PC-3 (cell line): ENCODE results near the gene KRTAP10-9. TPM values are rescaled to one million over a fixed set of nuclear protein-coding genes. Genes with fewer than 3 reads are reported as not detected.
"Not testable (repeated sequence)": the region's sequence is repeated elsewhere in the genome, so short reads cannot be mapped to it uniquely, and the experiment has no call there.

Source experiments
- ATAC-seq: fragments of 200-7000 bp; cut with Tn5 transposase; 2 replicates; pipeline ENCODE4 v1.9.1; 2020; ENCODE audit warnings: mild to moderate bottlenecking, moderate library complexity
- BruUV-seq: library from RNA; stranded (reverse); fragments of 400-500 nt; replicated peaks from 2 replicates; lab custom pipeline; 2021; lab: Mats Ljungman, UMichigan
- CTCF ChIA-PET: fragments of 300-600 bp; sonication (Branson Sonifier 250); formaldehyde crosslinking; loops from one replicate; lab custom pipeline; 2022; ENCODE audit warnings: antibody characterized with exemption; lab: Charles Lee
- POLR2A ChIA-PET: fragments of 300-600 bp; sonication (Branson Sonifier 250); formaldehyde crosslinking; loops from one replicate; lab custom pipeline; 2022; ENCODE audit warnings: antibody characterized with exemption; ENCODE audit not compliant: unreplicated experiment; lab: Charles Lee
- DNase-seq: peaks from one replicate; pipeline ENCODE4 v3.0.0-alpha.2; 2015
- H2AFZ ChIP-seq: fragments of 300-600 bp; sonication (generic); 2 replicates; pipeline ENCODE4 v1.6.0; 2016; ENCODE audit warnings: antibody characterized with exemption, low read length
- H3F3A ChIP-seq: fragments of 300-600 bp; sonication (generic); one replicate; pipeline ENCODE4 v1.6.0; 2017; ENCODE audit warnings: antibody characterized with exemption, low read length, control low read depth, mild to moderate bottlenecking; ENCODE audit not compliant: unreplicated experiment
- H3K27ac ChIP-seq: fragments of 300-600 bp; sonication (generic); 2 replicates; pipeline ENCODE4 v1.5.1; 2016; ENCODE audit warnings: mild to moderate bottlenecking, low read length
- H3K27me3 ChIP-seq: fragments of 300-600 bp; sonication (generic); 2 replicates; pipeline ENCODE4 v1.6.1; 2016; ENCODE audit warnings: low read length, mixed read lengths
- H3K36me3 ChIP-seq: fragments of 300-600 bp; sonication (generic); 2 replicates; pipeline ENCODE4 v1.6.1; 2016; ENCODE audit warnings: low read depth, mixed run types, low read length, mixed read lengths
- H3K4me1 ChIP-seq: fragments of 300-600 bp; sonication (generic); 2 replicates; pipeline ENCODE4 v1.5.1; 2016; ENCODE audit warnings: low read length; ENCODE audit not compliant: insufficient read depth
- H3K4me2 ChIP-seq: fragments of 300-600 bp; sonication (generic); 2 replicates; pipeline ENCODE4 v1.6.0; 2016; ENCODE audit warnings: low read length
- H3K4me3 ChIP-seq: fragments of 300-600 bp; sonication (generic); 2 replicates; pipeline ENCODE4 v1.5.1; 2016; ENCODE audit warnings: mild to moderate bottlenecking, low read length, mixed read lengths
- H3K79me2 ChIP-seq: fragments of 300-600 bp; sonication (generic); 2 replicates; pipeline ENCODE4 v1.6.1; 2017; ENCODE audit warnings: low read length, mixed read lengths
- H3K9ac ChIP-seq: fragments of 300-600 bp; sonication (generic); 2 replicates; pipeline ENCODE4 v1.6.0; 2016; ENCODE audit warnings: mild to moderate bottlenecking, low read length
- H3K9me2 ChIP-seq: fragments of 300-600 bp; sonication (generic); replicated peaks from 2 replicates; pipeline ENCODE4 v1.6.1; 2016; ENCODE audit warnings: mixed run types, low read length, mixed read lengths
- H3K9me3 ChIP-seq: fragments of 300-600 bp; sonication (generic); 2 replicates; pipeline ENCODE4 v1.6.1; 2016; ENCODE audit warnings: low read length, mixed read lengths
- H4K20me1 ChIP-seq: fragments of 300-600 bp; sonication (generic); 2 replicates; pipeline ENCODE4 v1.6.1; 2016; ENCODE audit warnings: low read length, mixed read lengths
- EZH2 ChIP-seq: fragments of 300-600 bp; sonication (generic); IDR thresholded peaks from one replicate; pipeline ENCODE4 v1.6.1; 2017; ENCODE audit warnings: antibody characterized with exemption, mild to moderate bottlenecking, low read length; ENCODE audit not compliant: unreplicated experiment
- EZH2phosphoT487 ChIP-seq: fragments of 300-600 bp; sonication (generic); IDR thresholded peaks from 2 replicates; pipeline ENCODE4 v1.6.1; 2018; ENCODE audit warnings: mild to moderate bottlenecking, antibody characterized with exemption, low read length, borderline replicate concordance
- intact Hi-C: fragments of 100-400 bp; cut with micrococcal nuclease; formaldehyde crosslinking; loops from 2 replicates; pipeline ENCODE4 v1.9.0; 2023
- total RNA-seq: library from RNA; depleted of rRNA; stranded (reverse); fragments of >200 nt; gene quantifications from 2 replicates; pipeline ENCODE4 v1.2.3, GENCODE V29; 2014
- TF ChIP-seq, protein P1 (sequence below): fragments of 300-600 bp; sonication (generic); conservative IDR thresholded peaks from 2 replicates; pipeline ENCODE4 v1.5.1; 2017; ENCODE audit warnings: antibody characterized with exemption, low read depth, mild to moderate bottlenecking, low read length

KRTAP10-9 gene
- total RNA-seq, 1 experiment from 2014 or later: not detected

- CTCF ChIA-PET: no interaction called here
- POLR2A ChIA-PET: no interaction called here
- no peak overlapping the region for H2AFZ ChIP-seq
- no peak for DNase-seq
- H3K36me3 ChIP-seq: no peaks in the 10 kb centered on the region
- no peak for TF ChIP-seq EZH2phosphoT487
- TF ChIP-seq, protein P1, sequence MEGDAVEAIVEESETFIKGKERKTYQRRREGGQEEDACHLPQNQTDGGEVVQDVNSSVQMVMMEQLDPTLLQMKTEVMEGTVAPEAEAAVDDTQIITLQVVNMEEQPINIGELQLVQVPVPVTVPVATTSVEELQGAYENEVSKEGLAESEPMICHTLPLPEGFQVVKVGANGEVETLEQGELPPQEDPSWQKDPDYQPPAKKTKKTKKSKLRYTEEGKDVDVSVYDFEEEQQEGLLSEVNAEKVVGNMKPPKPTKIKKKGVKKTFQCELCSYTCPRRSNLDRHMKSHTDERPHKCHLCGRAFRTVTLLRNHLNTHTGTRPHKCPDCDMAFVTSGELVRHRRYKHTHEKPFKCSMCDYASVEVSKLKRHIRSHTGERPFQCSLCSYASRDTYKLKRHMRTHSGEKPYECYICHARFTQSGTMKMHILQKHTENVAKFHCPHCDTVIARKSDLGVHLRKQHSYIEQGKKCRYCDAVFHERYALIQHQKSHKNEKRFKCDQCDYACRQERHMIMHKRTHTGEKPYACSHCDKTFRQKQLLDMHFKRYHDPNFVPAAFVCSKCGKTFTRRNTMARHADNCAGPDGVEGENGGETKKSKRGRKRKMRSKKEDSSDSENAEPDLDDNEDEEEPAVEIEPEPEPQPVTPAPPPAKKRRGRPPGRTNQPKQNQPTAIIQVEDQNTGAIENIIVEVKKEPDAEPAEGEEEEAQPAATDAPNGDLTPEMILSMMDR: no peak
- no peak for TF ChIP-seq EZH2
- H3K79me2 ChIP-seq: no peaks in the 10 kb centered on the region
- H3K9me2 ChIP-seq: no peaks in the 10 kb centered on the region
- H3F3A ChIP-seq: no peaks in the 10 kb centered on the region
- no peaks in the 10 kb centered on the region for H3K4me1 ChIP-seq
- H3K9ac ChIP-seq: no peak overlapping the region
- no TSS peak for BruUV-seq
- 0 out of 2 replicates have a peak, but pooled peaks cover 3% of the 10 kb centered on the region for H3K9me3 ChIP-seq
- no peak overlapping the region for H3K4me2 ChIP-seq
- intact Hi-C loops: no loop called here
- no peak overlapping the region for H3K27ac ChIP-seq
- H4K20me1 ChIP-seq: no peaks in the 10 kb centered on the region
- H3K4me3 ChIP-seq: no peak overlapping the region
- ATAC-seq: no peak
- no peaks in the 10 kb centered on the region for H3K27me3 ChIP-seq
Measured at GRCh38 chr21:44609193-44609592, 17.7 kb upstream of the KRTAP10-9 start.

- ATAC-seq, BruUV-seq, H2AFZ ChIP-seq, H3K9ac ChIP-seq, H3K4me2 ChIP-seq, H3K4me1 ChIP-seq, POLR2A ChIA-PET, DNase-seq, H4K20me1 ChIP-seq, H3F3A ChIP-seq, H3K27me3 ChIP-seq, H3K79me2 ChIP-seq, H3K9me3 ChIP-seq, H3K36me3 ChIP-seq, intact Hi-C loops, CTCF ChIA-PET, H3K4me3 ChIP-seq, H3K9me2 ChIP-seq, H3K27ac ChIP-seq: not testable (repeated sequence)
Measured at GRCh38 chr21:44610157-44610843, 16.6 kb upstream of the KRTAP10-9 start.

- intact Hi-C loops: no loop called here
- Histone ChIP-seq H3K27ac (no peak overlapping the region), H3K79me2 (no peaks in the 10 kb centered on the region), H4K20me1 (no peaks in the 10 kb centered on the region), H3K4me2 (no peak overlapping the region), H3K9me3 (0 out of 2 replicates have a peak, but pooled peaks cover 3% of the 10 kb centered on the region), H3K9ac (no peak overlapping the region), H3K27me3 (no peaks in the 10 kb centered on the region), H3K36me3 (no peaks in the 10 kb centered on the region), H2AFZ (no peak overlapping the region), H3K4me1 (no peaks in the 10 kb centered on the region), H3F3A (no peaks in the 10 kb centered on the region), H3K4me3 (no peak overlapping the region), H3K9me2 (no peaks in the 10 kb centered on the region)
- ATAC-seq (no peak), DNase-seq (no peak)
- ChIA-PET CTCF (no interaction called here), POLR2A (no interaction called here)
- no TSS peak for BruUV-seq
- TF ChIP-seq EZH2phosphoT487: no peak
Measured at GRCh38 chr21:44611551-44611950, 15.3 kb upstream of the KRTAP10-9 start.
